PC-9 (cell line): ENCODE measurements around the gene YAP1.

Source experiments
- EZH2 ChIP-seq: fragments of 200-600 bp; sonication (generic); IDR thresholded peaks from 2 replicates; pipeline ENCODE4 v1.8.0; 2017; ENCODE audit warnings: antibody characterized with exemption, low read depth
- TF ChIP-seq, protein P1 (sequence below): fragments of 200-600 bp; sonication (generic); conservative IDR thresholded peaks from 2 replicates; pipeline ENCODE4 v1.6.1; 2017; ENCODE audit warnings: mixed run types, antibody characterized with exemption, mild to moderate bottlenecking, moderate library complexity

DNA sequence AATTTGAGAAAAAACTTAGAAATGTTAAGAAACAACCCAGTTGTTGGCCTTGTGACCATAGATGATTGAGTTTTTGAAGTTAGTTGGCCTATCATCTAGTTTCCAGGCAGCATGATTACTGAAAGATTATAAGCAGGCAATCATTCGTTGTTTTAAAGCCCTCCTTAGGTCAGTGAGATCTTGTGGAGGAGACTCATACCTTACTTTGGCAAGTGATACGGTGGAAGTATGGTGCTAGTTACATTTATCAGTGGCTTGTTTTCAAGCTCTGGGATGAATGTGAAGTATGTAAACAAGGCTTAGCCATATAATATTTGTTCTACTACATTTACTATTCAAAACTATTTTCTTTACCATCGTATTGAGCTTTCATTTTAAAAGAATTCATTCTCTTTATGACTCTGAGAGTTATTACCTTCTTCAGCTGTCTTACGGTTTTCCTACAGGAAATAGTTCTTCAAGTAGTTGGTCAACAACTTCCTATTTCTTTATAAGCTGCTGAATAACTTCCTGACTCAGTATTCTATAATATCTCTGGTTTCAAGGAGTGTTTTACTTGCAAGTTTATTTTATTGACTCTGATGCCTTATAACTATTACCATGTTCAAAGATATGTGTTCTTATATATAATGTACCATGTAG is 7.3 kb downstream of the YAP1 start:
- TF ChIP-seq, protein P1, sequence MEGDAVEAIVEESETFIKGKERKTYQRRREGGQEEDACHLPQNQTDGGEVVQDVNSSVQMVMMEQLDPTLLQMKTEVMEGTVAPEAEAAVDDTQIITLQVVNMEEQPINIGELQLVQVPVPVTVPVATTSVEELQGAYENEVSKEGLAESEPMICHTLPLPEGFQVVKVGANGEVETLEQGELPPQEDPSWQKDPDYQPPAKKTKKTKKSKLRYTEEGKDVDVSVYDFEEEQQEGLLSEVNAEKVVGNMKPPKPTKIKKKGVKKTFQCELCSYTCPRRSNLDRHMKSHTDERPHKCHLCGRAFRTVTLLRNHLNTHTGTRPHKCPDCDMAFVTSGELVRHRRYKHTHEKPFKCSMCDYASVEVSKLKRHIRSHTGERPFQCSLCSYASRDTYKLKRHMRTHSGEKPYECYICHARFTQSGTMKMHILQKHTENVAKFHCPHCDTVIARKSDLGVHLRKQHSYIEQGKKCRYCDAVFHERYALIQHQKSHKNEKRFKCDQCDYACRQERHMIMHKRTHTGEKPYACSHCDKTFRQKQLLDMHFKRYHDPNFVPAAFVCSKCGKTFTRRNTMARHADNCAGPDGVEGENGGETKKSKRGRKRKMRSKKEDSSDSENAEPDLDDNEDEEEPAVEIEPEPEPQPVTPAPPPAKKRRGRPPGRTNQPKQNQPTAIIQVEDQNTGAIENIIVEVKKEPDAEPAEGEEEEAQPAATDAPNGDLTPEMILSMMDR, result no peak
- TF ChIP-seq EZH2, result no peak
